GM21381 (cell line): ENCODE data around the gene HARBI1.
A peak's percentile ranks its signal among the peaks of the same experiment; 100 is the strongest.

Experiments used
- ATAC-seq: cut with Tn5 transposase; IDR thresholded peaks from one replicate; pipeline ENCODE4 v1.9.1; 2021; ENCODE audit warnings: mild to moderate bottlenecking, moderate library complexity; ENCODE audit not compliant: unreplicated experiment

Gene HARBI1

GRCh38 chr11:46635557-46636139 is 18.6 kb upstream of the HARBI1 start:
- no peak for ATAC-seq

GRCh38 chr11:46633291-46634217 is 16.5 kb upstream of the HARBI1 start:
- no peak for ATAC-seq

- ATAC-seq, result no peak
These were observed 15.5 kb upstream of the HARBI1 start for GRCh38 chr11:46632502-46632901.

GRCh38 chr11:46631676-46632075 is 14.6 kb upstream of the HARBI1 start:
- no peak for ATAC-seq

- no peak for ATAC-seq
These were observed 13.2 kb upstream of the HARBI1 start for GRCh38 chr11:46630237-46630636.

GRCh38 chr11:46628961-46629360 is 11.9 kb upstream of the HARBI1 start:
- ATAC-seq, result no peak

GRCh38 chr11:46625406-46625805 is 8.4 kb upstream of the HARBI1 start:
- no peak for ATAC-seq

- ATAC-seq, result no peak
These were observed 1.8 kb upstream of the HARBI1 start for GRCh38 chr11:46618837-46619236.

- no peak for ATAC-seq
These were observed 916 bp upstream of the HARBI1 start for GRCh38 chr11:46617972-46618314.

GRCh38 chr11:46616551-46617133 is 385 bp downstream of the HARBI1 start:
- peak; percentile 5 for ATAC-seq

GRCh38 chr11:46615756-46616155 is 1.3 kb downstream of the HARBI1 start:
- no peak for ATAC-seq

GRCh38 chr11:46612326-46612725 is 4.7 kb downstream of the HARBI1 start:
- no peak for ATAC-seq

- ATAC-seq, result no peak
These were observed 5.3 kb downstream of the HARBI1 start for GRCh38 chr11:46611526-46612304.

- no peak for ATAC-seq
These were observed 7.6 kb downstream of the HARBI1 start for GRCh38 chr11:46609386-46609785.

- ATAC-seq, result no peak
These were observed 9.5 kb downstream of the HARBI1 start for GRCh38 chr11:46607516-46607915.

- ATAC-seq, result no peak
These were observed 12.2 kb downstream of the HARBI1 start for GRCh38 chr11:46604796-46605195.

GRCh38 chr11:46603704-46604308 is 13.2 kb downstream of the HARBI1 start:
- no peak for ATAC-seq

- no peak for ATAC-seq
These were observed 15.9 kb downstream of the HARBI1 start for GRCh38 chr11:46601129-46601528.

- no peak for ATAC-seq
These were observed 16.6 kb downstream of the HARBI1 start for GRCh38 chr11:46600194-46600960.
